Mesendoderm (in vitro differentiated cells): ENCODE data around the gene LRRC15.

Source experiments
- DNase-seq: peaks from one replicate; pipeline ENCODE4 v3.0.0; 2013
- H2AK5ac ChIP-seq: 2 replicates; pipeline ENCODE4 v1.6.1; 2013; ENCODE audit warnings: low read length, inconsistent platforms
- H2BK120ac ChIP-seq: 2 replicates; pipeline ENCODE4 v1.6.1; 2013; ENCODE audit warnings: low read depth, mild to moderate bottlenecking, low read length, moderate library complexity, mixed read lengths
- H2BK15ac ChIP-seq: replicated peaks from 2 replicates; pipeline ENCODE4 v1.6.1; 2013; ENCODE audit warnings: low read depth, mild to moderate bottlenecking, moderate library complexity
- H2BK5ac ChIP-seq: 2 replicates; pipeline ENCODE4 v1.6.1; 2013; ENCODE audit warnings: low read length, inconsistent platforms
- H3K18ac ChIP-seq: 2 replicates; pipeline ENCODE4 v1.6.1; 2013; ENCODE audit warnings: mild to moderate bottlenecking, low read length, mixed read lengths
- H3K23ac ChIP-seq: one replicate; pipeline ENCODE4 v1.6.1; 2013; ENCODE audit warnings: low read length
- H3K27ac ChIP-seq: 2 replicates; pipeline ENCODE4 v1.5.1; 2013; ENCODE audit warnings: low read depth, mild to moderate bottlenecking, inconsistent platforms, low read length, moderate library complexity
- H3K27me3 ChIP-seq: 2 replicates; pipeline ENCODE4 v1.6.1; 2013; ENCODE audit warnings: low read length, control low read depth, mild to moderate bottlenecking, inconsistent platforms; ENCODE audit not compliant: insufficient read depth, poor library complexity
- H3K36me3 ChIP-seq: 2 replicates; pipeline ENCODE4 v1.6.1; 2013; ENCODE audit warnings: low read length, inconsistent platforms; ENCODE audit not compliant: control insufficient read depth, insufficient read depth
- H3K4ac ChIP-seq: one replicate; pipeline ENCODE4 v1.6.1; 2013; ENCODE audit warnings: low read depth, mild to moderate bottlenecking, low read length, moderate library complexity
- H3K4me1 ChIP-seq: 2 replicates; pipeline ENCODE4 v1.6.1; 2013; ENCODE audit warnings: low read depth, low read length, inconsistent platforms; ENCODE audit not compliant: control insufficient read depth
- H3K4me2 ChIP-seq: 2 replicates; pipeline ENCODE4 v1.6.1; 2013; ENCODE audit warnings: low read length
- H3K4me3 ChIP-seq: 2 replicates; pipeline ENCODE4 v1.5.1; 2013; ENCODE audit warnings: mild to moderate bottlenecking, low read length
- H3K56ac ChIP-seq: one replicate; pipeline ENCODE4 v1.6.1; 2013; ENCODE audit warnings: low read length
- H3K79me1 ChIP-seq: 2 replicates; pipeline ENCODE4 v1.6.1; 2013; ENCODE audit warnings: low read length, inconsistent platforms
- H3K79me2 ChIP-seq: 2 replicates; pipeline ENCODE4 v1.6.1; 2013; ENCODE audit warnings: mild to moderate bottlenecking, low read length; ENCODE audit not compliant: control insufficient read depth, insufficient read depth
- H3K9ac ChIP-seq: 2 replicates; pipeline ENCODE4 v1.6.1; 2013; ENCODE audit warnings: low read length, inconsistent platforms
- H4K5ac ChIP-seq: one replicate; pipeline ENCODE4 v1.6.1; 2013; ENCODE audit warnings: low read length
- H4K8ac ChIP-seq: one replicate; pipeline ENCODE4 v1.6.1; 2013; ENCODE audit warnings: low read depth, mild to moderate bottlenecking, control low read depth, low read length, moderate library complexity
- WGBS: extraction: QIAGEN DNeasy Blood & Tissue Kit; methylation state at CpG from one replicate; pipeline ENCODE4 v1.1.7; 2013; ENCODE audit warnings: low lambda C conversion rate, missing lambda C conversion rate; ENCODE audit not compliant: insufficient coverage; ENCODE audit errors: extremely low coverage; 5-methylcytosine and 5-hydroxymethylcytosine counted together

Gene LRRC15

DNA sequence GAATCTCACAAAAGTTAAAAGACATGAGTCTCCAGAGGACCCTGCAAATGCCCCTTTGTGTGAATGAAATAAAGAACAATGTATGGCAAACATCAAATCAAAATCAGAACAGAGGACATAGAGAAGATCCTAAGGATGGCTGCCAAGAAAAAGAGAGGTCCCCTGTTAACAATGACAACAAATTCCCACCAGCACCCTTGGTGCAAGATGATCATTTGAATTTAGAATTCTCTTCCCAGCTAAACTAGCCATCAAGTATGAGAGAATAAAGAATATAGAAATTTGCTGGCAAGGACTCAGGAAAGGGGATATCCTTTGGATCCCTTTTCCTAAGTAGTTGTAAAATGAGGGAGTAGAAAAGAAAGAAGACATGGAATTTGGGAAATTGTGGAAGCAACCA lies 21.3 kb upstream of the LRRC15 start:
- Histone ChIP-seq H3K23ac (no peak overlapping the region), H3K4me2 (no peak overlapping the region), H3K9ac (no peak overlapping the region), H2BK120ac (no peak overlapping the region), H3K4ac (no peak overlapping the region), H3K79me2 (no peaks in the 10 kb centered on the region), H3K36me3 (no peaks in the 10 kb centered on the region), H4K5ac (no peak overlapping the region), H2BK5ac (no peak overlapping the region), H3K79me1 (no peaks in the 10 kb centered on the region), H3K27ac (no peak overlapping the region), H3K27me3 (no peaks in the 10 kb centered on the region), H2BK15ac (no peak overlapping the region), H3K56ac (no peak overlapping the region), H3K18ac (no peak overlapping the region), H3K4me3 (no peak overlapping the region), H2AK5ac (no peak overlapping the region), H4K8ac (no peak overlapping the region), H3K4me1 (no peaks in the 10 kb centered on the region)
- no peak for DNase-seq

DNA sequence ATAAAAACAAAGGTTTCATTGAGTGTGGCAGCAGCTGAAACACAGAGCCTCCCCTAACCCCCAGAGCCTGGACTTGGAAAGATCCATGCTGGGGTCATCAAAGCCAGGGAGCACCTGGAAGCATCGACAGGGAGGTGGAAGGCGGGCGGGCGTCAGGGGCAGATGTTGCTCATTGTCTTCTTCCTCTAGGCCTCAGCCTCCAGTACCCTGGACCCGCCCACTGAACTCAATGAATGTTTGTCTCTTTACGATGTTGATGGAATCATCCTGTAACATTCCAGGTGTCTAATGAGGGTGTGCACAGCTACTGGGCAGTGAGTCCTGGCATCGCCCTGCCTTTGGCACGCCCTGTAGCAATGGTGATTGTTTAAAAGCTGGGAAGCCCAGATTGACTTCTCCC lies 19.7 kb upstream of the LRRC15 start:
- Histone ChIP-seq H3K79me2 (no peaks in the 10 kb centered on the region), H2BK5ac (no peak overlapping the region), H3K79me1 (no peaks in the 10 kb centered on the region), H3K18ac (no peak overlapping the region), H3K36me3 (no peaks in the 10 kb centered on the region), H3K4me3 (no peak overlapping the region), H3K4me2 (no peak overlapping the region), H3K9ac (no peak overlapping the region), H2BK15ac (no peak overlapping the region), H3K4me1 (no peaks in the 10 kb centered on the region), H4K5ac (no peak overlapping the region), H3K4ac (no peak overlapping the region), H2AK5ac (no peak overlapping the region), H3K56ac (no peak overlapping the region), H4K8ac (no peak overlapping the region), H3K23ac (no peak overlapping the region), H2BK120ac (no peak overlapping the region), H3K27me3 (no peaks in the 10 kb centered on the region), H3K27ac (no peak overlapping the region)
- no peak for DNase-seq
- no CpG with 5 or more reads among the region's 8 CpGs for WGBS

GRCh38 chr3:194387926-194388418 lies 18.4 kb upstream of the LRRC15 start:
- Histone ChIP-seq H2BK120ac (no peak overlapping the region), H2BK5ac (no peak overlapping the region), H3K23ac (no peak overlapping the region), H4K5ac (no peak overlapping the region), H3K4me1 (no peaks in the 10 kb centered on the region), H3K4ac (no peak overlapping the region), H4K8ac (no peak overlapping the region), H3K36me3 (no peaks in the 10 kb centered on the region), H3K4me3 (no peak overlapping the region), H3K27me3 (no peaks in the 10 kb centered on the region), H3K79me1 (no peaks in the 10 kb centered on the region), H3K56ac (no peak overlapping the region), H3K27ac (no peak overlapping the region), H2BK15ac (no peak overlapping the region), H3K4me2 (no peak overlapping the region), H3K18ac (no peak overlapping the region), H3K79me2 (no peaks in the 10 kb centered on the region), H3K9ac (no peak overlapping the region), H2AK5ac (no peak overlapping the region)
- no peak for DNase-seq
- no CpG with 5 or more reads among the region's 8 CpGs for WGBS

DNA sequence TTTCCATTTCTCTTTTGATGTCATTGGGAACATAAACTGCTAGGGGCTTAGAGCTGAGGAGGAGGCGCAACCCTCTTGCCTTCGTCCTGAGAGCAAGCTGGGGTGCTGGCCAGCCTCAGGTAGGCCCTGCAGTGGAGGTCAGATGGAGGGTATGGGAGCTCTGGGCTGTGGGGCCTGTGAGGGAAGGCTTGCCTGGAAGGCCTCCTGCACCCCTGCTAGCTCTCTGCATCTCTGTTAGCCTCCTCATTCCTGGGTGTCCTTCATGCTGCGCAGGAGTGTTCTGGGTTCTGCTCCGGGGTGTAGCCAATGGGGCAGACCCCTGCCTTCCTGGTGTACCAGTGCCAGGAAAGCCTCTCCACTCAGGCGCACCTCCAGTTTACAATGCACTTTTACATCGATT lies 17.7 kb upstream of the LRRC15 start:
- Histone ChIP-seq H3K27me3 (no peaks in the 10 kb centered on the region), H2BK15ac (no peak overlapping the region), H3K4me1 (peaks cover 5% of the 10 kb centered on the region), H3K9ac (no peak overlapping the region), H3K27ac (no peak overlapping the region), H3K4ac (no peak overlapping the region), H3K23ac (no peak overlapping the region), H4K8ac (no peak overlapping the region), H2AK5ac (no peak overlapping the region), H3K4me2 (no peak overlapping the region), H3K79me1 (no peaks in the 10 kb centered on the region), H2BK120ac (no peak overlapping the region), H4K5ac (no peak overlapping the region), H2BK5ac (no peak overlapping the region), H3K36me3 (no peaks in the 10 kb centered on the region), H3K18ac (no peak overlapping the region), H3K56ac (no peak overlapping the region), H3K4me3 (no peak overlapping the region), H3K79me2 (no peaks in the 10 kb centered on the region)
- WGBS, result no CpG with 5 or more reads among the region's 6 CpGs
- DNase-seq, result no peak

GRCh38 chr3:194386648-194387047 lies 17.1 kb upstream of the LRRC15 start:
- H3K4me3 ChIP-seq, result no peak overlapping the region
- no peak for DNase-seq
- no peak overlapping the region for H2BK5ac ChIP-seq
- no peak overlapping the region for H3K4ac ChIP-seq
- no peak overlapping the region for H3K27ac ChIP-seq
- H3K9ac ChIP-seq, result no peak overlapping the region
- no peak overlapping the region for H4K5ac ChIP-seq
- no CpG with 5 or more reads among the region's 7 CpGs for WGBS
- no peaks in the 10 kb centered on the region for H3K79me1 ChIP-seq
- H3K36me3 ChIP-seq, result no peaks in the 10 kb centered on the region
- no peak overlapping the region for H3K56ac ChIP-seq
- H3K23ac ChIP-seq, result no peak overlapping the region
- H3K27me3 ChIP-seq, result no peaks in the 10 kb centered on the region
- H3K4me1 ChIP-seq, result peaks cover 5% of the 10 kb centered on the region
- H3K79me2 ChIP-seq, result no peaks in the 10 kb centered on the region
- H3K18ac ChIP-seq, result no peak overlapping the region
- H2BK15ac ChIP-seq, result no peak overlapping the region
- H3K4me2 ChIP-seq, result no peak overlapping the region
- no peak overlapping the region for H4K8ac ChIP-seq
- no peak overlapping the region for H2AK5ac ChIP-seq
- no peak overlapping the region for H2BK120ac ChIP-seq

- no peak overlapping the region for H3K4me3 ChIP-seq
- peaks cover 5% of the 10 kb centered on the region for H3K4me1 ChIP-seq
- no peak overlapping the region for H2BK5ac ChIP-seq
- no peak overlapping the region for H3K4me2 ChIP-seq
- no peak overlapping the region for H4K5ac ChIP-seq
- no peak overlapping the region for H2AK5ac ChIP-seq
- no peak for DNase-seq
- H3K18ac ChIP-seq, result no peak overlapping the region
- no CpG with 5 or more reads among the region's 15 CpGs for WGBS
- no peaks in the 10 kb centered on the region for H3K27me3 ChIP-seq
- no peak overlapping the region for H4K8ac ChIP-seq
- no peak overlapping the region for H3K23ac ChIP-seq
- H3K36me3 ChIP-seq, result no peaks in the 10 kb centered on the region
- no peak overlapping the region for H3K56ac ChIP-seq
- H2BK120ac ChIP-seq, result no peak overlapping the region
- no peaks in the 10 kb centered on the region for H3K79me1 ChIP-seq
- no peak overlapping the region for H3K27ac ChIP-seq
- no peak overlapping the region for H3K9ac ChIP-seq
- no peaks in the 10 kb centered on the region for H3K79me2 ChIP-seq
- H3K4ac ChIP-seq, result no peak overlapping the region
- H2BK15ac ChIP-seq, result no peak overlapping the region
These were observed 16.5 kb upstream of the LRRC15 start for GRCh38 chr3:194386066-194386465.
